ENCODE measurements around the gene HOXB2. TPM values are rescaled to one million over a fixed set of nuclear protein-coding genes. Genes with fewer than 3 reads are reported as not detected.

Gene HOXB2
- total and polyA plus RNA-seq, 8 donors = 0.39 to 5.1 (median 1.8) TPM

DNA sequence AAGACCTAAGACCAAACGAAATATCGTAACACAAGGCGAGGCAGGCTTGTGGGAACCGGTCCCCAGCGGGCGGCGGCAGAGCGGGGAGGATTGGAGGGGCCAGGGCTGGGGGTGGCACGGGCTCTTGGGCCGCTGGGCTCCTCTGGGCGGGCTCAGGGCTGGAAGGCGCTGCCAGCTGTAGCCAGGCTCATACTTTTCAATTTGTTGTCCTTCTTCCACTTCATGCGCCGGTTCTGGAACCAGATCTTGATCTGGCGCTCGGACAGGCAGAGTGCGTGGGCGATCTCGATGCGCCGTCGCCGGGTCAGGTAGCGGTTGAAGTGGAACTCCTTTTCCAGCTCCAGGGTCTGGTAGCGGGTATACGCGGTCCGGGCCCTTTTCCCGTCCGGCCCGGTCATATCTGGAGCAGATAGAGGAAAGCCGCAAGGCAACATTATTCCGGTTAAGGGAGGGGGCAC lies 47.2 kb upstream of the HOXB2 start:
- no peak for TF ChIP-seq CTCF (IDR thresholded peaks at IDR 0.05)
- H3K4me1 ChIP-seq = peaks cover 0 to 5% (median 0%) of the 10 kb centered on the region in 3 donors
- WGBS, 2 donors = 20 to 23% methylated on average over 32 to 33 of the region's 33 CpGs
- DNase-seq (peak in 1 of 6 donors; percentile 37), ATAC-seq (no peak), FAIRE-seq (no peak)
- peak overlapping the region in 1 of 4 donors; percentile 35 for H3K4me3 ChIP-seq
- intact Hi-C loops (cut with DNase I) = loop anchor here in 1 of 3 donors (10.0 kb wide), 1 partner anchor 237 kb away; no protein-coding TSS in a partner anchor
- H3K27ac ChIP-seq = peak overlapping the region in 1 of 4 donors; percentile 23
- H3K9me3 ChIP-seq = no peaks in the 10 kb centered on the region
- peaks cover 0 to 63% (median 9%) of the 10 kb centered on the region in 4 donors for H3K27me3 ChIP-seq
- no peaks in the 10 kb centered on the region for H3K36me3 ChIP-seq

DNA sequence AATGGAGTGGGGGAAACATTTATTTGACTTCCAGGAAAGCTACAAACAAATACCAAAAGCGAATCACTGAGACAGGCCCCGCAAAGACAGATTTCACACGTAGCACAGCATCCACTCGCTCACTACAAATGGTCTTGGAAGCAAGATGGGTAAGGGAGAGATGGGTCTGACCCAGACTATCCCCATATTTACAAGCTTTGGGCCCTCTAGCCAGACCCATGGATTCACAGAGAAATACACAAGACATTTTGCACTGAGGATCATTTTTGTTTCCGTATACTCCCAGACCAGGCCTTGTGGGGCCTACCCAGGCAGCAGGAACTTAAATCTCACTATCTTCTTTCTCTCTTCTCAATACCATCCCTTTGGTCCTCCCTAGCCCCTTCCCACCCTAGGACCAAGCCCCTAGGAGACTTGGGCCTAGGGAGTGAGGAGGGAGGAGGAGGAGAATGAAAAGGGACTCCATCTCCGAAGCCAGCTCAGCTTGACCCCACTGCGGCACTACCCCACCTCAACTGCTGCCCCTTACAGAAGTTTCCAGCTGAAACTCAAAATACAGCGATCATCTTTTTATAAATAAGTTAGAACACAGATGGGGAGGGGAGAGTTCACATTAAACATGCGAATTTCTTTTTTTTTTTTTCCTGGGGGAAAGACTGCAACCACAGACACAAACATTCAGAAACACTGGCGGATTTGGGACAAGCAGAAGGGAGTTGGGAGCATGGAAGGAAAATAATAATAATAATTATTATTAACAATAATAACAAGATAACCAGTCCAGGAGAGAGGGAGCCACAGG lies 46.5 kb upstream of the HOXB2 start:
- ATAC-seq (no peak), FAIRE-seq (no peak), DNase-seq (peak in 1 of 6 donors; percentile 7)
- Histone ChIP-seq H3K9me3 (no peaks in the 10 kb centered on the region), H3K4me1 (peaks cover 0 to 4% (median 0%) of the 10 kb centered on the region in 3 donors), H3K4me3 (no peak overlapping the region), H3K27ac (peak overlapping the region in 1 of 4 donors; percentile 23), H3K36me3 (no peaks in the 10 kb centered on the region), H3K27me3 (peaks cover 0 to 64% (median 7%) of the 10 kb centered on the region in 4 donors)
- intact Hi-C loops (cut with DNase I) = loop anchor here in 1 of 3 donors (10.0 kb wide), 1 partner anchor 237 kb away; no protein-coding TSS in a partner anchor
- WGBS, 2 donors = 83 to 86% methylated on average over 10 of the region's 10 CpGs
- TF ChIP-seq CTCF (IDR thresholded peaks at IDR 0.05) = no peak

DNA sequence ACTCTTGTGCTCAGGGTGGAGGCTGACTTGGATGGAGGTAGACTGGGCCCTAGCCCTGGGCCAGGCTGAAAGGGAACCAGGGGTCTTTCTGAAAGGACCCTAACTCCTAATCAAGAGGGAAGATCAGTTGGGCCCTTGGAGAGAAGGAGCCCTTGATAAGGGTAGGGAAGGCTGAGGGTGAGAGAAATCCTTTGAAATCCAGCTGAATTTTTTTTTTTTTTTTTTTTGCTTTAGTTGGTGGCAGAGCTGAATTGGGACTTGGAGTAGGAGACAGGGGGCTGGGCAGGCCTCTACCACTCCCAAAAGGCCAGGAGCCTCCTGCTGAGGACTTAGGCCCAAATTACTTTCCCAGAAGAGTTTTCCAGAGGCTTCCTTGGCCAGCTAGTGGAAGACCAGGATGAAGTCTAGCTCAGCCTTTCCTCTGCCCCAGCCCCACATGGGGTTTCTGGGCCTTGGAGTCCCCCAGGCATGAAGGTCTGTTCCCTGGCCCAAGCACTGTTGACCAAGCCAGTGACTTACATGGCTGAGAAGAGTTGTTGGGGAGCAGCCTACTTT lies 45.8 kb upstream of the HOXB2 start:
- TF ChIP-seq CTCF (IDR thresholded peaks at IDR 0.05) = no peak
- Histone ChIP-seq H3K36me3 (no peaks in the 10 kb centered on the region), H3K27me3 (peaks cover 5 to 64% (median 12%) of the 10 kb centered on the region in 4 donors), H3K9me3 (no peaks in the 10 kb centered on the region), H3K4me3 (no peak overlapping the region), H3K4me1 (peaks cover 0 to 6% (median 4%) of the 10 kb centered on the region in 3 donors), H3K27ac (no peak overlapping the region)
- ATAC-seq (no peak), DNase-seq (peak in 1 of 6 donors; percentile 29), FAIRE-seq (no peak)
- intact Hi-C loops (cut with DNase I) = loop anchor here in 1 of 3 donors (10.0 kb wide), 1 partner anchor 236 kb away; no protein-coding TSS in a partner anchor

DNA sequence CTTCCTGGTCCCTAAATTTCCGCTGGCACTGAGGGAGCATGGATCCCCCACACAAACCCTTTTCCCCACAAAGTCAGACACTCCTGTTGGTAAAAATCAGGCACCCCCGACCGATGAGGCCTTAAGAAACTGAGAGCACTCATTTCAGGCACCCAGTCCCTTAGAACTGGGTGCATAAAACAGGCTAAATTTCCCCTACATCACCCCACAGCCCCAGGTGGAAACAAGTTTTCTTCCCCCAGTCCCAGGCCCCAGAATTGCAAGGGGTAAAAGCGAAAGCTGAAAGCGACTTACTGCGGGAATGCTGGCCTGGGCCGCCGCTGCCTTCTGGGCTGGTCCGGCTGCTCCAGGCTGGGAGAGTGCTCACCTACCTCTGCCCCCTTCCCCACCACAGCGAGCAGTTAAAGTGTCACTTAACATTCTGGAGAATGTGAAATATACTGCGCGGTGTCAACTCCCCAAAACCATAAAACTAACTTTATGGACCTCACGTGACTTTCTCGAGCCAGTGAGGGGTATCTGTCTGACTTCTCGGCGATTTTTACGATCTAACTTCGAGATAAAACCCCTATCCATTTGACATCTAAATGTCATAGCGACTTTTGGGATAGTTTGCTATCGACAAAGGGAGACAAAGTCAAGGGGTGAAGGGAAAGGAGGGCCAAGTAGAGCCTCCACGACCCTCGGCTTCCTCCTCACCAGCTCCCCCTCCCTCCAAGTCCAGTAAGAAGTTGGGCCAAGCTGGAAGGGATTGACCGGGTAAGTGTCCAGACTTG lies 45.1 kb upstream of the HOXB2 start, which contains the start of gene HOXB3:
HOXB3 (minus strand) TSS at position 411 of the 776 bp plus-strand sequence. CDS start 37,767 bp downstream, outside the sequence.
- H3K4me3 ChIP-seq = no peak within 1 kb of the TSS

More for the DNA sequence above, 45.1 kb upstream of the HOXB2 start, which contains the start of gene HOXB3:
- intact Hi-C loops (cut with DNase I) = loop anchor here in 1 of 3 donors (10.0 kb wide), 1 partner anchor 235 kb away; no protein-coding TSS in a partner anchor
- no peaks in the 10 kb centered on the region for H3K36me3 ChIP-seq
- WGBS, 2 donors = 42 to 46% methylated on average over 23 of the region's 23 CpGs
- no peak for TF ChIP-seq CTCF (IDR thresholded peaks at IDR 0.05)
- peak within 1 kb of the TSS in 1 of 4 donors; percentile 12 for H3K27ac ChIP-seq
- no peaks in the 10 kb centered on the region for H3K9me3 ChIP-seq
- ATAC-seq (no peak), FAIRE-seq (no peak), DNase-seq (no peak)
- peaks cover 5 to 63% (median 10%) of the 10 kb centered on the region in 4 donors for H3K27me3 ChIP-seq
- peaks cover 0 to 7% (median 6%) of the 10 kb centered on the region in 3 donors for H3K4me1 ChIP-seq
